ENCODE data around the gene BBX.

The BBX gene

GRCh38 chr3:107643038-107643883, 120.5 kb downstream of the BBX start:
- TF ChIP-seq, protein P1, sequence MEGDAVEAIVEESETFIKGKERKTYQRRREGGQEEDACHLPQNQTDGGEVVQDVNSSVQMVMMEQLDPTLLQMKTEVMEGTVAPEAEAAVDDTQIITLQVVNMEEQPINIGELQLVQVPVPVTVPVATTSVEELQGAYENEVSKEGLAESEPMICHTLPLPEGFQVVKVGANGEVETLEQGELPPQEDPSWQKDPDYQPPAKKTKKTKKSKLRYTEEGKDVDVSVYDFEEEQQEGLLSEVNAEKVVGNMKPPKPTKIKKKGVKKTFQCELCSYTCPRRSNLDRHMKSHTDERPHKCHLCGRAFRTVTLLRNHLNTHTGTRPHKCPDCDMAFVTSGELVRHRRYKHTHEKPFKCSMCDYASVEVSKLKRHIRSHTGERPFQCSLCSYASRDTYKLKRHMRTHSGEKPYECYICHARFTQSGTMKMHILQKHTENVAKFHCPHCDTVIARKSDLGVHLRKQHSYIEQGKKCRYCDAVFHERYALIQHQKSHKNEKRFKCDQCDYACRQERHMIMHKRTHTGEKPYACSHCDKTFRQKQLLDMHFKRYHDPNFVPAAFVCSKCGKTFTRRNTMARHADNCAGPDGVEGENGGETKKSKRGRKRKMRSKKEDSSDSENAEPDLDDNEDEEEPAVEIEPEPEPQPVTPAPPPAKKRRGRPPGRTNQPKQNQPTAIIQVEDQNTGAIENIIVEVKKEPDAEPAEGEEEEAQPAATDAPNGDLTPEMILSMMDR (IDR thresholded peaks at IDR 0.05), result peak; percentile 36

GRCh38 chr3:107644631-107645030, 121.9 kb downstream of the BBX start:
- Histone ChIP-seq H3K4me2 (ENCODE audit: low read length) (no peak overlapping the region), H3K79me2 (peaks cover 21% of the 10 kb centered on the region), H3K9me3 (ENCODE audit: control insufficient read depth, low read length) (no peaks in the 10 kb centered on the region), H3K4me3 (ENCODE audit: low read depth, low read length) (no peak overlapping the region), H3K27ac (no peak overlapping the region), H3K9ac (no peak overlapping the region), H3K4me1 (no peaks in the 10 kb centered on the region), H3K27me3 (ENCODE audit: control insufficient read depth, insufficient read depth, low read length) (no peaks in the 10 kb centered on the region), H2AFZ (no peak overlapping the region), H3K36me3 (ENCODE audit: control insufficient read depth, insufficient read depth, low read length) (no peaks in the 10 kb centered on the region)
- TF ChIP-seq, protein P1 (IDR thresholded peaks at IDR 0.05), result no peak

More at GRCh38 chr3:107643038-107643883, 120.5 kb downstream of the BBX start:
- no peak overlapping the region for H3K9ac ChIP-seq
- no peaks in the 10 kb centered on the region for H3K36me3 ChIP-seq (ENCODE audit: control insufficient read depth, insufficient read depth, low read length)
- no peaks in the 10 kb centered on the region for H3K9me3 ChIP-seq (ENCODE audit: control insufficient read depth, low read length)
- H2AFZ ChIP-seq, result no peak overlapping the region
- no peak overlapping the region for H3K4me3 ChIP-seq (ENCODE audit: low read depth, low read length)
- H3K79me2 ChIP-seq, result peaks cover 19% of the 10 kb centered on the region
- no peak overlapping the region for H3K27ac ChIP-seq
- H3K4me2 ChIP-seq (ENCODE audit: low read length), result no peak overlapping the region
- H3K4me1 ChIP-seq, result no peaks in the 10 kb centered on the region
- H3K27me3 ChIP-seq (ENCODE audit: control insufficient read depth, insufficient read depth, low read length), result no peaks in the 10 kb centered on the region

GRCh38 chr3:107650788-107651187, 128.0 kb downstream of the BBX start:
- Histone ChIP-seq H3K27ac (no peak overlapping the region), H3K4me1 (no peaks in the 10 kb centered on the region)

GRCh38 chr3:107651782-107652181, 129.0 kb downstream of the BBX start:
- Histone ChIP-seq H3K27ac (no peak overlapping the region), H3K36me3 (ENCODE audit: control insufficient read depth, insufficient read depth, low read length) (no peaks in the 10 kb centered on the region), H2AFZ (no peak overlapping the region), H3K4me3 (ENCODE audit: low read depth, low read length) (no peak overlapping the region), H3K4me2 (ENCODE audit: low read length) (no peak overlapping the region), H3K9ac (no peak overlapping the region), H3K27me3 (ENCODE audit: control insufficient read depth, insufficient read depth, low read length) (no peaks in the 10 kb centered on the region), H3K9me3 (ENCODE audit: control insufficient read depth, low read length) (no peaks in the 10 kb centered on the region), H3K4me1 (no peaks in the 10 kb centered on the region), H3K79me2 (peaks cover 7% of the 10 kb centered on the region)
- TF ChIP-seq, protein P1 (IDR thresholded peaks at IDR 0.05), result no peak

More at GRCh38 chr3:107650788-107651187, 128.0 kb downstream of the BBX start:
- H3K79me2 ChIP-seq, result peaks cover 7% of the 10 kb centered on the region
- H3K4me3 ChIP-seq (ENCODE audit: low read depth, low read length), result no peak overlapping the region
- H3K36me3 ChIP-seq (ENCODE audit: control insufficient read depth, insufficient read depth, low read length), result no peaks in the 10 kb centered on the region
- H3K4me2 ChIP-seq (ENCODE audit: low read length), result no peak overlapping the region
- TF ChIP-seq, protein P1 (IDR thresholded peaks at IDR 0.05), result no peak
- no peak overlapping the region for H3K9ac ChIP-seq
- H3K27me3 ChIP-seq (ENCODE audit: control insufficient read depth, insufficient read depth, low read length), result no peaks in the 10 kb centered on the region
- H3K9me3 ChIP-seq (ENCODE audit: control insufficient read depth, low read length), result no peaks in the 10 kb centered on the region
- no peak overlapping the region for H2AFZ ChIP-seq

DNA sequence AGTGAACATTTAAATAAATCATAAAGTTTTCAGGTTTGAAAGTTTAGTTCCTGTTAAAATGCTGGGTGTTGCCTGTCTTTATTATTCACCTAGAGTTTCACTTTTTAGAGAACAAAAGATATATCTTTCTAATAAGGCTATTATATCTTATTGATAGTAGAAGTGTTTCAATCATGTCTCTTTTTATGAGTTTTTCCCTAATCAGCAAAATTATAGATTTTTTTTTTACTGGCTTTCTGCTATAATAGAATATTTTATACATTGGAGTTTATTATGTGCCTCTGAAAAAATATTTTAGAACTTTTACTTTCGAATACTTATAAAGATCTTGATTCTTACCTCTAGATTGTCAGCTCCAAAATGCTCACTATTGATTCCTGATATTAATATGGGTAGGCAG, 131.5 kb downstream of the BBX start:
- H3K4me3 ChIP-seq (ENCODE audit: low read depth, low read length), result no peak overlapping the region
- H3K4me2 ChIP-seq (ENCODE audit: low read length), result no peak overlapping the region
- no peak overlapping the region for H3K9ac ChIP-seq
- no peaks in the 10 kb centered on the region for H3K4me1 ChIP-seq
- H2AFZ ChIP-seq, result no peak overlapping the region
- H3K36me3 ChIP-seq (ENCODE audit: control insufficient read depth, insufficient read depth, low read length), result no peaks in the 10 kb centered on the region
- TF ChIP-seq, protein P1 (IDR thresholded peaks at IDR 0.05), result no peak
- H3K27me3 ChIP-seq (ENCODE audit: control insufficient read depth, insufficient read depth, low read length), result no peaks in the 10 kb centered on the region
- H3K9me3 ChIP-seq (ENCODE audit: control insufficient read depth, low read length), result no peaks in the 10 kb centered on the region
- peaks cover 4% of the 10 kb centered on the region for H3K79me2 ChIP-seq
- H3K27ac ChIP-seq, result no peak overlapping the region
